ENCODE data around the gene C12orf42. TPM values are rescaled to one million over a fixed set of nuclear protein-coding genes. Genes with fewer than 3 reads are reported as not detected.

C12orf42 gene
- total RNA-seq, 1 experiment from 2014 or later: not detected

GRCh38 chr12:103301642-103302591, 193.9 kb downstream of the C12orf42 start:
- in situ Hi-C loops (cut with HindIII; ENCODE audit: low sequenced_read_pairs): no loop called here
- DNase-seq (ENCODE audit: low spot score): no peak

GRCh38 chr12:103288016-103288415, 207.8 kb downstream of the C12orf42 start:
- in situ Hi-C loops (cut with HindIII; ENCODE audit: low sequenced_read_pairs): no loop called here
- DNase-seq (ENCODE audit: low spot score): no peak

DNA sequence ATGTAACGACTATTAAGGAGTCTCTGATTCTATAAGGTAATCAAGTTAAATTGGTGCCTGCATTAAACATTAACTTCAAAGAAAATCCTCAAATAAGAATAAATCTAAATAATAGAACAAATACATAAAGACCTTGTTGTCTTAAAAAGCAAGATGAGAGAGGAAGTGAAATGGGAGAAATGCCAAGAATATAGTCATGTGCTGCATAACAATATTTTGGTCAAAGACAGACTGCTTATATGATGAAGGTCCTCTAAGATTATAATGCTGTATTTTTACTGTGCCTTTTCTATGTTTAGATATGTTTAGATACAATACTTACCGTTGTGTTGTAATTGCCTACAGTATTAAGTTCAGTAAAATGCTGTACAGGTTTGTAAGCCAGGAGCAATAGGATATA, 213.6 kb downstream of the C12orf42 start:
- no peak for DNase-seq (ENCODE audit: low spot score)
- in situ Hi-C loops (cut with HindIII; ENCODE audit: low sequenced_read_pairs): no loop called here

- in situ Hi-C loops (cut with HindIII; ENCODE audit: low sequenced_read_pairs): no loop called here
- no peak for DNase-seq (ENCODE audit: low spot score)
Measured at GRCh38 chr12:103279444-103279843, 216.3 kb downstream of the C12orf42 start.

DNA sequence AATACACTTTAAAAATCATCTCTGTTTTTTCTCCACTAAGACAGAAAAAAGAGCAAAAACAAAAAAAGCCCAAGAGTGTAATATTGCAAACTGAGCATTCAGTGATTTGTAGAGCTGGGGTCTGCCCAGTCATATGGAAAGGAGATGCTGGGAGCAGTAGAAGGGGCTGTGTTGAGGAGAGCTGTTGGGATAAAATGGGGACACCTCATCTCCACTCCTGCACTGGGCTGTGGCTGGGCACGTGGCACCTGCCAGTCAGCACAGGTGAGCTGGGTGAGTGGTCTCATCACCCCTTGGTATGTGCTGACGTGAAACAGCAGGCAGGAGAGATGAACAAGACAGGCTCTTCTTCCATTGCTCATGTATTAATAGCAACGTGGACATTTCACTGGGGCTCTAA, 217.4 kb downstream of the C12orf42 start:
- in situ Hi-C loops (cut with HindIII; ENCODE audit: low sequenced_read_pairs): no loop called here
- DNase-seq (ENCODE audit: low spot score): no peak

- in situ Hi-C loops (cut with HindIII; ENCODE audit: low sequenced_read_pairs): no loop called here
- no peak for DNase-seq (ENCODE audit: low spot score)
Measured at GRCh38 chr12:103273645-103274044, 222.1 kb downstream of the C12orf42 start.

DNA sequence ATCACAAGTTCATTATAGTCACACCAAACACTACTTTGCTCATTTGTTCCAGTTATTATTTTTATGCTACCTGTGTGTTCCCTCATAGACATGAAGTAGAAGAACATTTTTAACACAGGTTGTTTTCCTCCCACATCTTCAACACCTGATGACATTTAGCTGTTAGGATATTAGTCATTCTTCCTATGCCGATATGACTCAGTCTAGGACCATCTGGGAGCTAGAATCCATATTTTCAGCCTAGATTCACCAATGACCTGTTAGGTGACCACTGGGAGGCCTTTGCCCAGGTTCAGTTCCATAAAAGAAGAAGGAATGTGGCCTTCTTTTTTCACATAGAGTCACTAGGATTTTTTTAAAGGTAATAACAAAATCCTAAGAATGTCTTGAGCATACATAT, 222.8 kb downstream of the C12orf42 start:
- in situ Hi-C loops (cut with HindIII; ENCODE audit: low sequenced_read_pairs): no loop called here

GRCh38 chr12:103269946-103270345, 225.8 kb downstream of the C12orf42 start:
- DNase-seq (ENCODE audit: low spot score): no peak
- in situ Hi-C loops (cut with HindIII; ENCODE audit: low sequenced_read_pairs): no loop called here

More for the DNA sequence above, 222.8 kb downstream of the C12orf42 start:
- DNase-seq (ENCODE audit: low spot score): no peak

- no peak for DNase-seq (ENCODE audit: low spot score)
- in situ Hi-C loops (cut with HindIII; ENCODE audit: low sequenced_read_pairs): no loop called here
Measured at GRCh38 chr12:103268831-103269514, 226.8 kb downstream of the C12orf42 start.

DNA sequence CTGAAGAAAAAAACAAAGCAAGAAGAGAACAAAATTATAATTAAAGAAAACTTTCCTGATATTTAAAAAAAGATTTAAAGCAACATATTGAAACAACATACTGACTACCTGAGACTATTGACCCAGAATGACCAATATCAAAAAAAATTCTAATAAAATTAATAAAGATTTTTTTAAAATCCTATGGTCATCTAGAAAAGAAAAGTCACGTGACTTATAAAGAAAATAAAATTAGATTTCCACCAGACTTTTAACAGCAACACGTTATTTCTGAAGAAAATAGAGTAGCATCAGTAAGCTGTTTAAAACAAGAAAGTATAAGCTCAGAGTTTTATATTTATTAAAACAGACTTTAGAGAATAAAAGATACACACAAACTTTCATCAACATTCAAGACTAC, 238.0 kb downstream of the C12orf42 start:
- no peak for DNase-seq (ENCODE audit: low spot score)
- in situ Hi-C loops (cut with HindIII; ENCODE audit: low sequenced_read_pairs): no loop called here

Other genes starting within 250 kb of the C12orf42 start
- not detected in 2 replicates for gene STAB2, start 91.3 kb upstream of the C12orf42 start, total RNA-seq (2014; rRNA removed; shearing (Covaris generic))